ENCODE measurements around the gene RRM1. TPM values are rescaled to one million over a fixed set of nuclear protein-coding genes. Genes with fewer than 3 reads are reported as not detected.

The RRM1 gene
- total and polyA plus RNA-seq, 2 of the 13 experiments (the other 11 are each of a cell fraction or from before 2014, with no cell fraction given) = 17.3 to 108 TPM

DNA sequence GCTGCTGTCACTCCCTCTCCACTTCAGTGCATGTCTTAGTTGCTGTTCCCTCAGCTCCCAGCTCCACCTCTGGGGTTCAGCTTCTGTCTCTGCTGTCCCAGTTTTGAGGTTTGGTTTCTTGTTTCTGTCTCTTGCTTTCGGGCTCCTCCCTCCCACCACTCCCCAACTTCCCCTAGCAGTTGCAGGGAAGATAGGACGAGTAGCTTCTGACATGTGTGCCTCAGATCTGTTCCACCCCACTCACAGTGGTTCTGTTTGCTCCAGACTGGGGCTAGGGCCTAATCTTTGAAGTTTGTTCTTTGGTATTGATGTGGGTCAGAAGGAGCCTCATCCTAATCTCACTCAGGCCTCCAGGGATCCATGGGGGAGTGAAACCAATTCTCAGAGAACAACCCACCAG, 2.6 kb upstream of the RRM1 start:
- ChIA-PET POLR2A (no interaction called here), CTCF (ENCODE audit: low intra/inter-chr PET ratio, low total read pairs) (no interaction called here)
- TF ChIP-seq ZNF747 (CRISPR knock-in tag; IDR thresholded peaks at IDR 0.05; ENCODE audit: borderline replicate concordance) (no peak), GABPA (IDR thresholded peaks at IDR 0.05; ENCODE audit: low read depth, low read length) (no peak), GABPA (CRISPR knock-in tag; IDR thresholded peaks at IDR 0.05; ENCODE audit: low read depth) (no peak), PAWR (CRISPR knock-in tag; IDR thresholded peaks at IDR 0.05; ENCODE audit: borderline replicate concordance) (no peak), NFYC (CRISPR knock-in tag; IDR thresholded peaks at IDR 0.05) (no peak), ZNF331 (CRISPR knock-in tag; IDR thresholded peaks at IDR 0.05) (no peak), SMC3 (IDR thresholded peaks at IDR 0.05; ENCODE audit: low read length) (no peak)
- TF ChIP-seq, protein P1, sequence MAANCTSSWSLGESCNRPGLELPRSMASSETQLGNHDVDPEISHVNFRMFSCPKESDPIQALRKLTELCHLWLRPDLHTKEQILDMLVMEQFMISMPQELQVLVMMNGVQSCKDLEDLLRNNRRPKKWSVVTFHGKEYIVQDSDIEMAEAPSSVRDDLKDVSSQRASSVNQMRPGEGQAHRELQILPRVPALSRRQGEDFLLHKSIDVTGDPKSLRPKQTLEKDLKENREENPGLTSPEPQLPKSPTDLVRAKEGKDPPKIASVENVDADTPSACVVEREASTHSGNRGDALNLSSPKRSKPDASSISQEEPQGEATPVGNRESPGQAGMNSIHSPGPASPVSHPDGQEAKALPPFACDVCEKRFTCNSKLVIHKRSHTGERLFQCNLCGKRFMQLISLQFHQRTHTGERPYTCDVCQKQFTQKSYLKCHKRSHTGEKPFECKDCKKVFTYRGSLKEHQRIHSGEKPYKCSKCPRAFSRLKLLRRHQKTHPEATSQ (CRISPR knock-in tag; IDR thresholded peaks at IDR 0.05; ENCODE audit: borderline replicate concordance) = no peak
- TF ChIP-seq, protein P2, sequence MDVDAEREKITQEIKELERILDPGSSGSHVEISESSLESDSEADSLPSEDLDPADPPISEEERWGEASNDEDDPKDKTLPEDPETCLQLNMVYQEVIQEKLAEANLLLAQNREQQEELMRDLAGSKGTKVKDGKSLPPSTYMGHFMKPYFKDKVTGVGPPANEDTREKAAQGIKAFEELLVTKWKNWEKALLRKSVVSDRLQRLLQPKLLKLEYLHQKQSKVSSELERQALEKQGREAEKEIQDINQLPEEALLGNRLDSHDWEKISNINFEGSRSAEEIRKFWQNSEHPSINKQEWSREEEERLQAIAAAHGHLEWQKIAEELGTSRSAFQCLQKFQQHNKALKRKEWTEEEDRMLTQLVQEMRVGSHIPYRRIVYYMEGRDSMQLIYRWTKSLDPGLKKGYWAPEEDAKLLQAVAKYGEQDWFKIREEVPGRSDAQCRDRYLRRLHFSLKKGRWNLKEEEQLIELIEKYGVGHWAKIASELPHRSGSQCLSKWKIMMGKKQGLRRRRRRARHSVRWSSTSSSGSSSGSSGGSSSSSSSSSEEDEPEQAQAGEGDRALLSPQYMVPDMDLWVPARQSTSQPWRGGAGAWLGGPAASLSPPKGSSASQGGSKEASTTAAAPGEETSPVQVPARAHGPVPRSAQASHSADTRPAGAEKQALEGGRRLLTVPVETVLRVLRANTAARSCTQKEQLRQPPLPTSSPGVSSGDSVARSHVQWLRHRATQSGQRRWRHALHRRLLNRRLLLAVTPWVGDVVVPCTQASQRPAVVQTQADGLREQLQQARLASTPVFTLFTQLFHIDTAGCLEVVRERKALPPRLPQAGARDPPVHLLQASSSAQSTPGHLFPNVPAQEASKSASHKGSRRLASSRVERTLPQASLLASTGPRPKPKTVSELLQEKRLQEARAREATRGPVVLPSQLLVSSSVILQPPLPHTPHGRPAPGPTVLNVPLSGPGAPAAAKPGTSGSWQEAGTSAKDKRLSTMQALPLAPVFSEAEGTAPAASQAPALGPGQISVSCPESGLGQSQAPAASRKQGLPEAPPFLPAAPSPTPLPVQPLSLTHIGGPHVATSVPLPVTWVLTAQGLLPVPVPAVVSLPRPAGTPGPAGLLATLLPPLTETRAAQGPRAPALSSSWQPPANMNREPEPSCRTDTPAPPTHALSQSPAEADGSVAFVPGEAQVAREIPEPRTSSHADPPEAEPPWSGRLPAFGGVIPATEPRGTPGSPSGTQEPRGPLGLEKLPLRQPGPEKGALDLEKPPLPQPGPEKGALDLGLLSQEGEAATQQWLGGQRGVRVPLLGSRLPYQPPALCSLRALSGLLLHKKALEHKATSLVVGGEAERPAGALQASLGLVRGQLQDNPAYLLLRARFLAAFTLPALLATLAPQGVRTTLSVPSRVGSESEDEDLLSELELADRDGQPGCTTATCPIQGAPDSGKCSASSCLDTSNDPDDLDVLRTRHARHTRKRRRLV (CRISPR knock-in tag; IDR thresholded peaks at IDR 0.05) = no peak
- TF ChIP-seq, protein P3, sequence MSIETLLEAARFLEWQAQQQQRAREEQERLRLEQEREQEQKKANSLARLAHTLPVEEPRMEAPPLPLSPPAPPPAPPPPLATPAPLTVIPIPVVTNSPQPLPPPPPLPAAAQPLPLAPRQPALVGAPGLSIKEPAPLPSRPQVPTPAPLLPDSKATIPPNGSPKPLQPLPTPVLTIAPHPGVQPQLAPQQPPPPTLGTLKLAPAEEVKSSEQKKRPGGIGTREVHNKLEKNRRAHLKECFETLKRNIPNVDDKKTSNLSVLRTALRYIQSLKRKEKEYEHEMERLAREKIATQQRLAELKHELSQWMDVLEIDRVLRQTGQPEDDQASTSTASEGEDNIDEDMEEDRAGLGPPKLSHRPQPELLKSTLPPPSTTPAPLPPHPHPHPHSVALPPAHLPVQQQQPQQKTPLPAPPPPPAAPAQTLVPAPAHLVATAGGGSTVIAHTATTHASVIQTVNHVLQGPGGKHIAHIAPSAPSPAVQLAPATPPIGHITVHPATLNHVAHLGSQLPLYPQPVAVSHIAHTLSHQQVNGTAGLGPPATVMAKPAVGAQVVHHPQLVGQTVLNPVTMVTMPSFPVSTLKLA (IDR thresholded peaks at IDR 0.05) = no peak
- in situ Hi-C loops (cut with HindIII; ENCODE audit: extremely low pct_ligation_motif_present, low pct_unique_long_range_greater_than_20kb) (no loop called here), intact Hi-C loops (cut with micrococcal nuclease; ENCODE audit: unreplicated experiment) (no loop called here)
- Histone ChIP-seq H4K20me1 (ENCODE audit: insufficient read depth, low read length) (no peaks in the 10 kb centered on the region), H3K4me3 (replicated peaks in 1 of 3; ENCODE audit: insufficient read depth in 1 of 3, low read depth in 2 of 3, low read length in 3 of 3) (no peak overlapping the region), H3K9me3 (ENCODE audit: low read length) (no peaks in the 10 kb centered on the region), H3K4me1 (ENCODE audit: insufficient read depth, low read length) (peaks cover 25% of the 10 kb centered on the region), H3K36me3 (replicated peaks in 1 of 2; ENCODE audit: control insufficient read depth in 1 of 2, insufficient read depth in 2 of 2, low read length in 2 of 2) (peaks cover 3 to 11% of the 10 kb centered on the region in 2 experiments; a peak in 4 of 5 replicates), H3K27me3 (ENCODE audit: control insufficient read depth in 1 of 2, insufficient read depth in 2 of 2, low read length in 2 of 2) (no peaks in the 10 kb centered on the region), H3K4me2 (ENCODE audit: low read depth, low read length) (no peak overlapping the region), H2AFZ (ENCODE audit: low read length) (no peak overlapping the region), H3K9ac (ENCODE audit: insufficient read depth, low read depth, low read length) (no peak overlapping the region), H3K79me2 (ENCODE audit: insufficient read depth, low read length) (peaks cover 18% of the 10 kb centered on the region), H3K27ac (ENCODE audit: extremely low read length, insufficient read depth, low read length) (no peak overlapping the region)
- ATAC-seq (no peak), FAIRE-seq (no peak), DNase-seq (ENCODE audit: low spot score) (no peak)
- BruUV-seq (replicated peaks) = no TSS peak
- WGBS (ENCODE audit: low lambda C conversion rate) = 42% methylated on average over 2 of the region's 2 CpGs

Measured in HepG2 (cell line).